HG02610 (cell line): ENCODE data around the gene ASCL1.

Source experiments
- ATAC-seq: cut with Tn5 transposase; IDR thresholded peaks from one replicate; pipeline ENCODE4 v1.9.1; 2021; ENCODE audit warnings: mild to moderate bottlenecking, moderate library complexity; ENCODE audit not compliant: unreplicated experiment

The ASCL1 gene

GRCh38 chr12:102950950-102951619 is 6.4 kb upstream of the ASCL1 start:
- no peak for ATAC-seq

- ATAC-seq: no peak
Measured at GRCh38 chr12:102951841-102952240, 5.6 kb upstream of the ASCL1 start.

GRCh38 chr12:102953221-102953620 is 4.3 kb upstream of the ASCL1 start:
- no peak for ATAC-seq

GRCh38 chr12:102954134-102954533 is 3.3 kb upstream of the ASCL1 start:
- ATAC-seq: no peak

- no peak for ATAC-seq
Measured at GRCh38 chr12:102955926-102956737, 1.3 kb upstream of the ASCL1 start.

GRCh38 chr12:102956738-102957327 is 641 bp upstream of the ASCL1 start:
- no peak for ATAC-seq

GRCh38 chr12:102958073-102958829 is 777 bp downstream of the ASCL1 start:
- ATAC-seq: peak; percentile 62

- no peak for ATAC-seq
Measured at GRCh38 chr12:102958830-102959176, 1.3 kb downstream of the ASCL1 start.

- ATAC-seq: no peak
Measured at GRCh38 chr12:102959391-102959790, 1.9 kb downstream of the ASCL1 start.

- ATAC-seq: no peak
Measured at GRCh38 chr12:102960766-102961465, 3.4 kb downstream of the ASCL1 start.

GRCh38 chr12:102961466-102961855 is 4.0 kb downstream of the ASCL1 start:
- ATAC-seq: no peak

GRCh38 chr12:102962532-102962931 is 5.1 kb downstream of the ASCL1 start:
- no peak for ATAC-seq

- no peak for ATAC-seq
Measured at GRCh38 chr12:102962986-102963385, 5.5 kb downstream of the ASCL1 start.

- ATAC-seq: no peak
Measured at GRCh38 chr12:102963796-102964195, 6.3 kb downstream of the ASCL1 start.

GRCh38 chr12:102964872-102965271 is 7.4 kb downstream of the ASCL1 start:
- no peak for ATAC-seq

GRCh38 chr12:102965281-102966155 is 8.0 kb downstream of the ASCL1 start:
- ATAC-seq: no peak

- no peak for ATAC-seq
Measured at GRCh38 chr12:102966200-102966863, 8.9 kb downstream of the ASCL1 start.

- ATAC-seq: no peak
Measured at GRCh38 chr12:102970780-102971179, 13.3 kb downstream of the ASCL1 start.

GRCh38 chr12:102971227-102971626 is 13.8 kb downstream of the ASCL1 start:
- ATAC-seq: no peak
